GM19023 (cell line): Measurements from ENCODE around the gene VEGFB.

Source experiments
- ATAC-seq: cut with Tn5 transposase; IDR thresholded peaks from one replicate; pipeline ENCODE4 v1.9.1; 2021; ENCODE audit warnings: mild to moderate bottlenecking, moderate library complexity; ENCODE audit not compliant: unreplicated experiment

The VEGFB gene, protein sequence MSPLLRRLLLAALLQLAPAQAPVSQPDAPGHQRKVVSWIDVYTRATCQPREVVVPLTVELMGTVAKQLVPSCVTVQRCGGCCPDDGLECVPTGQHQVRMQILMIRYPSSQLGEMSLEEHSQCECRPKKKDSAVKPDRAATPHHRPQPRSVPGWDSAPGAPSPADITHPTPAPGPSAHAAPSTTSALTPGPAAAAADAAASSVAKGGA

DNA sequence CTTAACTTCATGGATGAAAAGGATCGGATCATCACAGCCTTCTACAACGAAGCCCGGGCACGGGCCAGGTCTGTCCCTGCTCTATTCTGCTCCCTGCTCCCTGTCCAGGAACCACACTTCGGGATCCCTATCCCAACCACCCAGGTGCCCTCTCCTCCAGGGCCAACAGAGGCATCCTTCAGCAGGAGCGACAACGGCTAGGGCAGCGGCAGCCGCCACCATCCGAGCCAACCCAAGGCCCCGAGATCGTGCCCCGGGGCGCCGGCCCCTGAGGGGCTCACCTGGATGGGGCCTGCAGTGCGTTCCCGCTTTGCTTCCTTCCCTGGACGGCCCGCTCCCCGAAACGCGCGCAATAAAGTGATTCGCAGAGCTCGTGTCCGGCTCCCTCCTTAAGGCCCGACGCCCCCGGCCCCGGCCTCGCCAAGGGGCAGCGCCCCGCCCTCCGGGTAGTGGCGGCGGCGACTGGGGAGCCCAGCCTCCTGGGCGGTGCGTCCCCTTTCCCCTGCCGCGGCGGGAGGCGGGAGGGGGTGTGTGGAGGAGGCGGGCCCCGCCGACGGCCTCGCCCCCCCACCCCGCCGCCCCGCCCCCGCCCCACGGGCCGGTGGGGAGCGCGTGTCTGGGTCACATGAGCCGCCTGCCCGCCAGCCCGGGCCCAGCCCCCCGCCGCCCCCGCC lies at the start of gene VEGFB:
Gene VEGFB, plus strand, starts transcription at position 672 of the 674 bp plus-strand sequence. CDS start 250 bp downstream, outside the sequence.
- peak; percentile 35 for ATAC-seq

DNA sequence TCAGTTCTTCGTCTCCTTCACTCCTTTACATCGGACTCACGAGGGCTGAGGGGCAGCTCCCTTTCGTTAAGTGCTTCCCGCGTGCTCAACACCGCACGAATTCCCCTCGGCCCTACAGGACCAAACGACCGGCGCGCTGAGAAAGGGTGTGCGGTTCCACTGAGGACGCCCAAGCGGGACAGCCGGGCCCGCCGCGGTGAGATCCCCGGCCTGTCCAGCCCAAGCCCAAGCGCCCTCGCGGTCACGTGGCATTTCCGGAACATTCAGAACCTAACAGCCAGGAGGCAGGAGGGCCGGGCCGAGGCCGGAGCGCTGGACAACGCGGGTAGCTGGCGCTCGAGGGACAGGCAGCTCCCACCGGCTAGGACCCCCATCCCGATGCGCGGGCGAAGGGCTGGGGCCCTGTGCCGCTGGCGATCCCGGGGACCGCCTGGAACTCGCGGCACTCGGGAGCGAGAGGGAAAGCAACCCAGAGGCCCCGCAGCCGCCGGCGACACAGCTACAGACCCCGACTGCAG lies 49.1 kb upstream of the VEGFB start:
- ATAC-seq, result peak; percentile 21

DNA sequence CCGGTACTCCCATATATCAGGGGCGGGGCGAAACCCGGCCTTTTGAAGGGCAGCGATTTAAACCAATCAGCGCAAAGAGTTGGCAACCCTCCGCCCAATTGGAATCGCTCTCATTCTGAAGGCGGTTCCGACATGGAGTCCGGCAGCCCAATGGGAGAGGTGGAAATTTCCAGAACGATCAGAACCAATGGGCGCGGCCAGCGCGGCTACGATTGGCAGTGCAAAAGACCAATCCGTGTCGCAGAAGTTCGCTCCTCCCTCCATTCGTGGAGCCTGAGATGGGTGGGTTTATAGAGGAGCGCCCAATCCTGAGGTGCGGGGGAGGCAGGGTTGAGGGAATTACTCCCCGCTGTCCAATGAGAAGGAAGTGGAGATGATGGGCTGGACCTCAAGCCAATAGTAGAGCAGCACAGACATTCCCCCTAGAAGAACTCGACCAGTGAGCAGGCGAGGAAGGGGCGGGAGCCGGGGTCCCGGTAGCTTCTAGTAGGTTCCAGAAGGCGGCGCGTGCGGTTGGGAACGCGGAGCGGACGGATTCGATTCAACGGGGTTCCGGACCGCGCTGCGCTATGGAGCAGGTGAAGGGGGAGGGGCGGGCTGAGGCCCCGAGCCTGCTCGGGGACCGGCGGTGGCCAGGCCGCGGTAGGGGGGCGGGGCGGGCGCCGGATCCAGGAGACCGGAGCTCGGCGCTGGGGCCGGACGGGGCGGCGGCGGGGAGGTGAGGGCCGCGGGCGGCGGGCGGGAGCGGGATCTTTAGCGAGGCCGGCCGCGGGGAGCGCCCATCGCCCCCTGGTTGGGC lies 48.5 kb upstream of the VEGFB start, which contains the start of gene STIP1:
Gene STIP1, plus strand, starts transcription at position 479 of the 799 bp plus-strand sequence. Its CDS starts 91 bp downstream, at position 570.
- peak; percentile 85 for ATAC-seq

DNA sequence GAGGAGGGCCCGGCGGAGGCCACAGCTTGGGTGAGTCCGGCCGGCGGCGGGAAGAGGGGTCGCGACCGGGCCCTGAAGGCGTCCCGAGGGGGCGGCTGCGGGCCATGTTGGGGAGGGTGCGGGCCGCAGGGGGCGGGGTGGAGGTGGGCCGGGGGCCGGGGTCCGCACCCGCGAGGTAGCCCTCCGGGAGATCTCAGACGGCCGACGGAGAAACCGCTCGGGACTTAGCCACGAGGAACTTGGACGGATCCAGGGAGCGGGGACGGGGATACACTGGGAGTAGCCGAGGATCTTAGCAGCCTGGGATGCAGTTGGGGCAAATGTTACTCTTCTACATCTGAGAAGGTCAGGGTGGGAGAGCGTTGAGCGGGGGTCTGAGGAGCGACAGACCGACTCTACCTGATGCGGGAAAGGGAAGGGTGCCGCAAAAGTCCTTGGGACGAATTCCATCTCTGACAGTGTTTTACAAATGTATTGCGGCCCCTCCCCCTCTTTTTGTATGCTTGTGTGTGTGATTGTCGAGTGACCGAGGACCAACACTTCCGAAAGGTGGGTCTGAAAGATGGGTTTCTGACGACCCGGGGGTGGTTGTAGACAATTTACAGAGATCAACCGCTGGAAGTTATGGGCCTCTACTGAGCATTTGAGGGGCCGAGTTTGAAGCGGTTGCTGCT lies 47.8 kb upstream of the VEGFB start:
- no peak for ATAC-seq

DNA sequence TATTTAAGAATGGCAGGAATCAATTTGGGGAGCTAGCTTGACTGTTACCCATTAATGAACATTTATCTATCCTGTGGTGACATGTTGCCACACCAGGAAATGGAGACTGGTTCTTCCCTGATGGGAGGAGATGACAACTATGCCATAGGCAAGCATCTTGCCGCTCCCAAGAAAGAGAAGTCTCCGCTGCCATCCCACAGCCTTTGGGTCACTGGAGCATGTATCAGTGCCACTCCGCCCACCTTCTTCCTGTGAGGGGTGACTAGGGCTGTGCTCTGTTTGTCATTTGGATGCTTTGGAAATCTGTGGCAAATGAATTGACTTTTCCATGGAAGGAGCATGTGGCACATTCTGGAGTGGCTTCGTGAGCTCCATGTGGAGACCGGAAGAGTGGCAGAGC lies 42.0 kb upstream of the VEGFB start:
- no peak for ATAC-seq

DNA sequence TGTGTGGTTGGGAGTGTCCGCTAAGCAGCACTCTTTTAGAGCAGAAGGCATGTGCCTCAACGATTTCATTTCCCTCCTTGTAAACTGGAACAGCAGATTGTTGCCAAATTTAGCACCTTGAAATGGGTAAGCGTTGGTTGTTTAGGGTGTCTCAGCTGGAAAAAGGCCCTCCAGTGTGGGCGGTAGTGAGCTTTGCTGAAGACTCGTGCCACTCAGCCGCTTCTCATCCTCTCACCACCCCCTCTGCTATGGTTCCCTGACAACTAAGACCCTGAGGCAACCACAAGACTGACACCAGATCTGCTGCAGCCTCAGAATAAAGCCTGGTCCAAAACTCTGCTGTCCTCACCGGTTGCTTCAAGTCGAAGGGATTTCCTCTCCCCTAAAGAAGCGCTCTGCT lies 37.8 kb upstream of the VEGFB start:
- no peak for ATAC-seq

DNA sequence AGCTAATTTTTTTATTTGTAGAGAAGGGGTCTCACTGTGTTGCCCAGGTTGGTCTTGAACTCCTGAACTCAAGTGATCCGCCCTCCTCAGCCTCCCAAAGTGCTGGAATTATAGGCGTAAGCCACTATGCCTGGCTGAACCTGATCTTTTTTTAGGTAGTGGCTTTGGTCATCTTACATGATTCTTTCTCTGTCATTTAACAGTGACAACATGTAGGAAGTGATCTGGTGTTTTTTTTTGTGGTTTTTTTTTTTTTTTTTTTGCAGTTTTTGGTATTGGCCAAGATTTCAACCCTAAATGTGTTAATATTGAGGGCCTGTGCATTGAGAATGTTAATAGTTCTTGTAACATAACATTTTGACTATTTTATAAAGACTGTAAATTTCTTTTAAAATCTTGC lies 35.9 kb upstream of the VEGFB start:
- no peak for ATAC-seq

DNA sequence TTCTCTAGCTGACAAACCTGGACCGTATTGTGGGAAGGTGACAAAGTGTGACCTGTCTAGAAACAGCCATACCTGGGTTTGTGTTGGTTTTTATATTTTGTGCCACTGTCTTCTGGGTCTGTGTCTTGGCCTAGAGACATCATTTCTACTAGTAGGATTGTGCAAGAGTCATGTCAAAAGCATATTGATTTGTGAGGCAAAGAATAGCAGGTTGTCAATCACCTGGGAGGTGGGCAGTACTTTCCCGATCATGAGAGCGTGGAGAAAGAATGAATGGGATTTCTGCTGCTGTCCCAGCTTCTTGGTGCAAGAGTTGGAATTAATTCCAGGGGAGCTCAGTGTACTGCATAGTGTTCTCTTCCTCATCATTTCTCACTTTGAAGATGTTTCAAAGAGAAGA lies 32.8 kb upstream of the VEGFB start:
- ATAC-seq, result no peak

DNA sequence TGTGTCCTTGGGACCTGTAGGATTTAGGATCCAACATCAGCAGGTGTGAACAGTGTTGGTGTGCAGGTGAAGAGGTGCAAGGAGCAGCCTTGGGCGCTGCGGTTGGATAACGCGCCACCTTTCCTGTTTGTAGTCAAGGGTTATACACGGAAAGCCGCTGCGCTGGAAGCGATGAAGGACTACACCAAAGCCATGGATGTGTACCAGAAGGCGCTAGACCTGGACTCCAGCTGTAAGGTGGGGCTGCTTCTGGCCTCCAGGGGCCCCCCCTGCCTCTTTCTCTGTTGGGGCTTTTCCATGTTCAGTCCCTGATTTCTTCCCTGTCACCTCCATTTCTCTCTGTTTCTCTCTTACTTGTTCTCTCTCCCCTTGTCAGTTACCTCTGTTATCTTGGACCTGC lies 31.4 kb upstream of the VEGFB start:
- no peak for ATAC-seq

DNA sequence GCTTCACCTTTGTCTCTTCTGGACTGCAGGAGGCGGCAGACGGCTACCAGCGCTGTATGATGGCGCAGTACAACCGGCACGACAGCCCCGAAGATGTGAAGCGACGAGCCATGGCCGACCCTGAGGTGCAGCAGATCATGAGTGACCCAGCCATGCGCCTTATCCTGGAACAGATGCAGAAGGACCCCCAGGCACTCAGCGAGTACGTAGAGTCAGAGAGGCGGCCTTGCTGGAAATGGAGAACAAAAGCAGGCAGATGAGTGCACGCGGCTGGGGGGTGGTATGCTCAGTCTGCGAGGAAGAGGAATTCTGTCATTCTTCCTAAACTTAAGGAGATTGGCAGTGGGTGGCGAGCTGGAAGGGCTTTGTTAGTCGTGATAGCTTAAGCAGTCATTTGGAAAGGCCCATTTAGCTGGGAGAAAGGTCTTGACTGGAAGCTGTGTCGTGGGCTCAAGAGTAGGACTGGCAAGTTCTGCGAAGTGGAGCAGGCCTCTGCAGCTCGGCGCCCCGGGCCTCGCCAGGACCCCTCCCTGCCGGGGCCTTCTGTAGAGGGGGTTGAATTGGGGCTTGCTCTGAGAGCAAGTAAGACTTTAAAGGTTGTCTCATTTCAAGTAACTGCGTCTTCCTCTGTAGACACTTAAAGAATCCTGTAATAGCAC lies 30.8 kb upstream of the VEGFB start:
- no peak for ATAC-seq

DNA sequence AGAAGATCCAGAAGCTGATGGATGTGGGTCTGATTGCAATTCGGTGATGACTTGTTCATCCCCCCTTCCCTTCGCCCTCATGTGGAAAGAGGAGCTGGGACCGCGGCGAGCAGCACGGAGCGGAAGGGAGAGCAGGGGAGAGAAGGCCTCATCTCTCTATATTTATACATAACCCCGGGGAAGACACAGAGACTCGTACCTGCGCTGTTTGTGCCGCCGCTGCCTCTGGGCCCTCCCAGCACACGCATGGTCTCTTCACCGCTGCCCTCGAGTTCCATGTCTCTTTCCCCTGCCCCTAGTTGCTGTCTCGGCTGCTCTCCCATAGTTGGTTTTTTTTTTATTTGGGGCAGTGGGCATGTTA lies 30.3 kb upstream of the VEGFB start:
- ATAC-seq, result no peak

DNA sequence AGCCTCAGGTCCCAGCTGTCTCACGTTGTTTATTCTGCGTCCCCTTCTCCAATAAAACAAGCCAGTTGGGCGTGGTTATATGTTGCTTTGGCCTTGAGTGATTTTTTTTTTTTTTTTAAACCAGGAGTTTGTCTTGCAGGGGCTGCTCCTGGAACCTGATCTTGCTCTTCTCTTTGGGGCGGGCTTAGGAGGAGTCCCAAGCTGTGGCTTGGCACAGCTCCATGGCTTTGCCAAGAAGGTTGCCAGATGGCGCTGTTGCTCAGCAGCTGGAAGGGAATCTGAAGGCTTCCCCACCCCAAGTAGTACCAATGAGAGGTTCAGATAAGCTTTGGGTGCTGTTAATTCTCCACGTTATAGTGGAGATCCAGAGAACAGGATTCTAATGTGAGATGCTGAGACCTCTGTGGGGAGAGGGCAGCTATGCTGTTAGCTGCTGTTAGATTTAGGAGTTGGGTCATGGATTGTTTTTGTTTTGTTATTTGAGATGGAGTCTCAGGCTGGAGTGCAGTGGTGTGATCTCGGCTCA lies 29.9 kb upstream of the VEGFB start:
- ATAC-seq, result no peak

DNA sequence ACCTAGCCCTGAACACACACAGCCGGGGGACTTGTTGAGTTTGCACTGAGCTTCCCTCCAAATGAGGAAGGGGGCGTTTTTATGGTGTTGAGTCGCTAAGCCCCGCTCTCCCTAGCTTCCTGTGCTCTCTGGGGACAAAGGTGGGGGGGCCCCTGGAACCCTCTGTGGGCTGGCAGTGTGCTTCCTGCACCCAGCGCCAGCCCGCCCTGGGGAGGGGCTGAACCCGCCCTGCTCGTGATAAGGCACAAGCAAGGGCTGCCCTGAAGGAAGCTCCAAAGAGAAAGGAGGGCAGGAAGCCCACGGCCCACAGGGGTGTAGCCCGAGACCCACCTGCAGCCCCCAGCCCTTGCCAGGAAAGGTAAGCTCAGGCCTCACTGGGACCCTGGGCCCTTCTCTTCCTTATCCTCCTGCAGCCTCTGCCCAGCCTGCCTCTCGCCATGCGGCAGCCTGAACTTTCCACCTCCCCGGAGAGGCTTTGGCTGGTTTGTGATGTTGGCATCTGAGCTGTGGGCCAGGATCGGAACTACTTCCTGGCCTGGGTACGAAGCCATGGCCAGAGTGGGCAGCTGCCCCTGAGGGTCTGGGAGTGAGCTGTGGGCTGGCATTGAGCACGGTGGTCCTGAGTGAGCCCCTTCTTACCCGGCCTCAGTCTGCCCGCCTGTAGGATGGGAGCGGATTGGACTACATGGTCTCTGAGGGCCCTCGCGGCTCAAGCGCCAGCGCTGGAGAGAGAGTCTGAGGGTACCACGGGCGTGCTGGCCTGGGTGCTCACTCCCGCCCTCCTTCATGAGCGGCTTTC lies 27.7 kb upstream of the VEGFB start, which contains the start of gene FERMT3:
Gene FERMT3, plus strand, starts transcription at position 265 of the 799 bp plus-strand sequence. CDS start 644 bp downstream, outside the sequence.
- ATAC-seq, result peak; percentile 27

DNA sequence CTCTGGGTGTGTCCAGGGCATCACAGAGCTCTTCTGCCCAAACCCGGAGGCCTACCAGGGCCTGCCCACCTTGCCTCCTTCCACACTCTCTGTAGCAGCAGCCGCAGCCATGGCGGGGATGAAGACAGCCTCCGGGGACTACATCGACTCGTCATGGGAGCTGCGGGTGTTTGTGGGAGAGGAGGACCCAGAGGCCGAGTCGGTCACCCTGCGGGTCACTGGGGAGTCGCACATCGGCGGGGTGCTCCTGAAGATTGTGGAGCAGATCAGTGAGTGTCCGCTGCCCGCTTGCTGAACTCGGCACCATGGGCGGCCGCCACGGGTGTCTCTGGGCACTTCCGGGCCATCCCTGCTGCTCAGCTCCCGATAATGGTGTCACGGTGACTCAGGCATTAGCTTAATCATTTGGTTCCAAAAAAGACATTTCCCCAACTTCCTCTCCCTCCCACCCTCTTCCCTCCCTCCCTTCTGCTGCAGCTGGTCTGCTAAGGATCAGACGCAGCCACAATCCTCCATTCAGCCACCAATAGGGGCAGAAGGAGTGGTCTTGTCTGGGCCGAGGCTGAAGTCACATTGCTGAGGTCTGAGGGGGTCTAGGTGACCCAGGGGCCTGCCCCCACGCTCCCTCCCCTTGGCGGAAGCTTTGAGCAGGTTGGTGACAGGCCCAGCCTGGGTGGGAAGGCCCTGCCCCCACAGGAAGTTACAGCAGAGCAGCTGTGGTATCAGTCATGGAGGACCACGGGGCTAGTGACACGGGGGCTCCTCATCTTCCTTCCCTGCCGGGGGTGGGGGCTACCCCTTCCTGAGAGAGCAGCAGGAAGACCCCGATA lies 26.9 kb upstream of the VEGFB start:
- peak; percentile 52 for ATAC-seq

DNA sequence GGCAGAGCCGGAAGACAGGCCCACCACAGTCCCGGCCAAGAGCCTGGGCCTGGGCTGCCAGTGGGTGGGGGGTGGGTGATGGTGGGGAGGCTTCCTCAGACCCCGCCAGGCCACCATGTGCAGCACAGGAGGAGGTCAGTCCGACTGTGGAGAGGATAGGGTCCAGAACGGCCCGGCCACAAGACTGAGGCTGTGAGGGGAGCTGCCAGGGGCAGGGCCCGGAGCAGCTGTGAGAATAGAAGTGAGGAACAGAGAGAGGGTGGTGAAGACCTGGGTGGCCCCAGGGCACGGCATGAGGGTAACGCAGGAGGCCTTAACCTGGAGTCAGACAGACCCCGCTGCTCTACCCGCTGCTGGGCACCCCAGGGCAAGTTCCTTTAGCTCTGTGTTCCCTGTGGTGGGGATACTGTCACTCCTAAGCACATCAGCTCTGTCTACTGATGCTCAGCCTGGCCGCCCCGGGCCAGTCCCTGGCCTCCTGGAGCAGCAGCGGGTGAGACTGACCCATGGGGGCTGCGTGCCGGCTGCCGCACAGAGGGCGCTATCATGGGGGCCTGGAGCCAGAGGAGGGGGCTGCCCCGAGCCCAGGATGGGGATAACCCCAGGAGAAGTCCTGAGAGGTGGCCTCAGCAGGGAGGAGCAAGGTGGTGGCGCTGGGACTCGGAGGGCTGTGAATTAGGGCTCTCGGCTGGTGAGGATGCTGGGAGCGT lies 26.1 kb upstream of the VEGFB start:
- no peak for ATAC-seq

DNA sequence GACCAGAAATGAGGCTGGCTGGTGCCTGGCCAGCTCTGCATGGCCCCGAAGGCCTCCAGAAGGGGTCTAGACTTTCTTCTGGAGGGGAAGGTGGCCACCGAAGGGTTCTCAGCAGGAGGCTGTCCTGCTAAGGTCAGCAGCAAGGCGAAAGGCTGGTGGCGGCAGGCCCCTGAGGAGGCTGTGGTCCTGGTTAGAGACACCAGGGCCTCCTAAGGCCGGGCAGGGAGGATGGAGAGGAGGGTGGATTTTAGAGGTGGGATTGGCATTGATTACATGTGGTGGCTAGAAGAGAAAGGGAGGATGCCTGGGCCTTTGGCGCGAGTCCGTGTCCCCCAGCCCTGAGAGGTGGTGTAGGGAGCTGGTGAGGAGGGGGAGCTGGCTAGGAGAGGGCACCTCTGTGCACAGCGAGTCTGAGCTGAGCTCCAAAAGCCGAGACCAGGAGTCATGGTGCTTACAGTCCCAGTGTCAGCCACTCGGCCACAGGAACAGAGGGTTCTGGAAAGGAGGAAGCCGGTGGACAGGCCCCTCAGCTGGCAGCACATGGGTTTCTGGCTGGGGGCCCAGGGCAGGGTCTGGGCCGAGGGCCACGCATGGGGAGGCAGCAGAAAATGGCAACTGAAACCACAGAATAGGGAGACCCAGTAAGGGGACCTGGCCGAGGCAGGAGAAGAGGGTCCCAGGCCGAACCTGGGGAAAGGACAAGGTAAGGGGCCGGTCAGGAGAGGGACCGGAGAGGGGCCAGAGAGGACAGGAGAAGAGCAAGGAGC lies 25.4 kb upstream of the VEGFB start:
- ATAC-seq, result no peak

DNA sequence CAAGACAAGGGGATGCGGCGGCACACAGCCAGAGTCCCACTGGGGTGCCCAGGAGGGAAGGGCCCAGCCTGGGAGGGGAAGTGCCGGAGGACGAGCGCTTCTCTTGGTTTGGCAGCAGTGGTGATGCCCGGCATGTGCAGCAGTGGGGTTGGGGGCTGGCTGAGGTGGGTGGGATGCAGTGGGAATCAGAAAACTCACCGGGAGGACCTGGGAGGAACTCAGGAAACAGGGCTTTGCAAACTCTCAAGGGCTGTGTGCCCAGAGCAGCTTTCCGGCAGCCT lies 24.9 kb upstream of the VEGFB start:
- no peak for ATAC-seq
